ENCODE results near the gene SARDH. TPM values are rescaled to one million over a fixed set of nuclear protein-coding genes. Genes with fewer than 3 reads are reported as not detected.

Gene SARDH
- total RNA-seq, 1 donor from 2014 or later: 1.2 TPM

DNA sequence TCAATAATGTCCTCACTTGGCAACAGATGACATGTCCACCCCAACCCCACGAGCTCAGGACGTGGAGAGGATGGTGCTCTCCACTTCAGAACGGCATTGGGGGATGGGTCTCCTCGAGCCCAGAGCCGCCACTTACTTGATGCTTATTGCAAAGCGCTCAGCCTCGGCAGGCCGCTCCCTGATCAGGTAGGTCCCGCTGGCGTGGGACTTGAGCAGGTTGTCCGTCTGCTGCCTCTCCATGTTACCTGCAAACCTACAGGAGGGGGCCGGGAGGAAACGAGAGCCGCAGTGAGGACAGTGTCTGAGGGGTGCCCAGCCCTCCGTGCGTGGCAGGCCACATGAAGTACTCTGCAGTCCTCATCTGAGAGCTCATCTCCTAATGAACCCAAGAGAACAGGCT, 36.6 kb upstream of the SARDH start:
- H3K27ac Mint-ChIP-seq (ENCODE audit: unreplicated experiment): no peak overlapping the region
- H3K36me3 Mint-ChIP-seq (ENCODE audit: low read depth): peaks cover 11% of the 10 kb centered on the region
- H3K4me1 Mint-ChIP-seq (ENCODE audit: low read depth): no peaks in the 10 kb centered on the region
- H3K9me3 Mint-ChIP-seq (ENCODE audit: low read depth): no peaks in the 10 kb centered on the region
- TF ChIP-seq, protein P1, sequence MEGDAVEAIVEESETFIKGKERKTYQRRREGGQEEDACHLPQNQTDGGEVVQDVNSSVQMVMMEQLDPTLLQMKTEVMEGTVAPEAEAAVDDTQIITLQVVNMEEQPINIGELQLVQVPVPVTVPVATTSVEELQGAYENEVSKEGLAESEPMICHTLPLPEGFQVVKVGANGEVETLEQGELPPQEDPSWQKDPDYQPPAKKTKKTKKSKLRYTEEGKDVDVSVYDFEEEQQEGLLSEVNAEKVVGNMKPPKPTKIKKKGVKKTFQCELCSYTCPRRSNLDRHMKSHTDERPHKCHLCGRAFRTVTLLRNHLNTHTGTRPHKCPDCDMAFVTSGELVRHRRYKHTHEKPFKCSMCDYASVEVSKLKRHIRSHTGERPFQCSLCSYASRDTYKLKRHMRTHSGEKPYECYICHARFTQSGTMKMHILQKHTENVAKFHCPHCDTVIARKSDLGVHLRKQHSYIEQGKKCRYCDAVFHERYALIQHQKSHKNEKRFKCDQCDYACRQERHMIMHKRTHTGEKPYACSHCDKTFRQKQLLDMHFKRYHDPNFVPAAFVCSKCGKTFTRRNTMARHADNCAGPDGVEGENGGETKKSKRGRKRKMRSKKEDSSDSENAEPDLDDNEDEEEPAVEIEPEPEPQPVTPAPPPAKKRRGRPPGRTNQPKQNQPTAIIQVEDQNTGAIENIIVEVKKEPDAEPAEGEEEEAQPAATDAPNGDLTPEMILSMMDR (IDR thresholded peaks at IDR 0.05): no peak
- H3K27me3 Mint-ChIP-seq (ENCODE audit: low read depth): no peaks in the 10 kb centered on the region
- no peak overlapping the region for H3K4me3 Mint-ChIP-seq (ENCODE audit: unreplicated experiment)
- peak; percentile 73 for DNase-seq (ENCODE audit: low spot score)

DNA sequence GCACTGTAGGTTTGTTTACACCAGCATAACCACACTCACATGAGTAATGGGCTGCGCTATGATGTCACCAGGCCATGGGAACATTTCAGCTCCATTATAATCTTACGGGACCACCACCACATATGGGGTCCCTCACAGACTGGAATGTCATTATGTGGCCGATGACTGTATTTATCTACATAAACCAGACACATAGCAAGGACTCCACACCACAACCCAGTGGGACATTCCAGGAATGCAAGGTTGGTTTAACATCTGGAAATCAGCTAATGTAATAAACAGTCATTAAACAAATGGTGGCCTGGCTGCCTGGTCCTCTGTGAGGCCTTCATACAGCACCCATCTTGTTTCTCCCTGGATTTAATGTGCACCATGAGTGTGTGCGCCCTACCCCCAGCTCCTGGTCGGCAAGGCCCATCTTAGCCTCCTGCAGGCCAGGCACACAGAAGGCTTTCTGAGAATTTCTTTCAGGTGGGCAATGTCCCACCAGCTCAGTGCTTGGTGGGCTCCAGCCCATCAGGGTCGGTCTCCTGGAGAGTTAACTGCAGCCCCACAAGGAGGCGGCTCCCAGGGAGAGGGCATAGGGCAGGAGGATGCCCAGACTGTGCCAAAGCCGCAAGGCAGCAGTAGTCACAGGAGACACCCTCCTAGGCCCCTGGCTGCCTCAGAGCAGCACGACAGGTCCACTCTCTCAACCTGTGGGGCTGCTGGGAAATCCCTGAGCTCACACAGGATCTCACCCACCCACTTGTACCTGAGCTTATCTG, 35.9 kb upstream of the SARDH start:
- TF ChIP-seq, protein P1 (IDR thresholded peaks at IDR 0.05): no peak
- DNase-seq (ENCODE audit: low spot score): peak; percentile 79
- H3K4me3 Mint-ChIP-seq (ENCODE audit: unreplicated experiment): no peak overlapping the region

DNA sequence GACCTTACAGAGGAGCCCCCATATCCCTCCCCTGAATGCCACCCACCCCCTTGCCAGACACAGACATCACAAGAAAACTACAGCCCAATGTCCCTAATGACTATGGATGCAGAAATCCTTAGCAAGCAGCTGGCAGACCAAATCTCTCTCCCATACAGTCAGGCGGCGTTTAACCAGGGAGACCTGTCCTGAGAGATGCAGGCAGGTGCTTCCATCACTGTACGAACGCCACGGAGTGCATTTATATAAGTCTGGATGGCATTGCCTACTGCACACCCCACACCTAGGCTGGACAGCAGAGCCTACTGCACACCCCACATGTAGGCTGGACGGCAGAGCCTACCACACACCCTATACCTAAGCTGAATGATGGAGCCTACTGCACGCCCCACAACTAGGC, 34.4 kb upstream of the SARDH start:
- DNase-seq (ENCODE audit: low spot score): no peak
- peaks cover 1% of the 10 kb centered on the region for H3K9me3 Mint-ChIP-seq (ENCODE audit: low read depth)

More for the DNA sequence above, 35.9 kb upstream of the SARDH start:
- no peaks in the 10 kb centered on the region for H3K4me1 Mint-ChIP-seq (ENCODE audit: low read depth)
- H3K27ac Mint-ChIP-seq (ENCODE audit: unreplicated experiment): no peak overlapping the region
- peaks cover 11% of the 10 kb centered on the region for H3K36me3 Mint-ChIP-seq (ENCODE audit: low read depth)
- H3K9me3 Mint-ChIP-seq (ENCODE audit: low read depth): no peaks in the 10 kb centered on the region
- no peaks in the 10 kb centered on the region for H3K27me3 Mint-ChIP-seq (ENCODE audit: low read depth)

DNA sequence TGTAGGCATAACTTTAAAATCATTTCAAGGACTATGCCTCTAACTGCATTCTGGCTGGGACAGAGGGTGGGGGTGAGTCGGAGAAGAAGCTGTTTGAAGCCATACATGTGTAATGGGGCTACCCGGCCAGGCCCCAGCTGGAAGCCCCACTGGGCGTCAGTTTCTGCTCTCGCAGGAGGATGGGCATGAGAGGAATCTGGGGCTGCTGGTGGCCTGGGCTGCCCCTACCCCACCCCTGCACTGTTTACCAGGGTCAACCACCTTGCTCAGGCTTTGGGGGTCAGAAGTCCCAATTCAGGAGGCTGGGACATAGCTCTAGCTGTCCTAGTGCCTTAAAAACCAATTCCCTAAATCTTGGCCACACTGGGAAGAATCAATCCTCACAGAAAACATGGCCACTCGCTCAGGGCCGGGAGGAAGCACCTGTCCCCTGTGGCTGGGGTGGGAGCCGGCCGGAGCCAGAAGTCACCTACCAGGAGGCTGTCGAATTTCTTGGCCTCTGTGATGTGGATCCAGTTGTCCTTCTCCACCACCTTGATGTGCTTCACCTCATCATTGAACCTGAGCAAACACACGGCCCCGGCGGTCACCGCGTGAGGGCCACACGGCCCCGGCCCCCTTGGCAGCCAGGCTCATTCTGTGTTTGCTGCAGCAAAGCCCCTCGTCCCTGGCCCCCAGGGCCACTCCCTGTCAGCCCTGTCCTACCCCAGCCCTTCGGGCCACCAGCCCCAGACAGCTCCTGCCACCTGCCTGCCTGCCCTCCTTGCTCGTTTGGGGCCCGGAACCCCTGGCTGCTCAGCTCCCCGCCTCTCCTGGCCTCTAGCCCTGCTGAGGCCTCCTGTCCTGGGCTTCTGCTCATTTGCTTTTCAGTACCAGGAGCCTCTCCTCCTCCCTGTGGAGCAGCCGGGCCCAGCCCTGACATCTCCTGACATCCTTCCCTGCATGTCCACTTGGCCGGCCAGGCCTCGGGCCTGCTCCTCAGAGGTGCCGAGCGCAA, 33.6 kb upstream of the SARDH start:
- H3K4me3 Mint-ChIP-seq (ENCODE audit: unreplicated experiment): no peak overlapping the region
- H3K27ac Mint-ChIP-seq (ENCODE audit: unreplicated experiment): no peak overlapping the region

More for the DNA sequence above, 34.4 kb upstream of the SARDH start:
- H3K4me3 Mint-ChIP-seq (ENCODE audit: unreplicated experiment): no peak overlapping the region
- no peak overlapping the region for H3K27ac Mint-ChIP-seq (ENCODE audit: unreplicated experiment)
- no peaks in the 10 kb centered on the region for H3K4me1 Mint-ChIP-seq (ENCODE audit: low read depth)
- TF ChIP-seq, protein P1 (IDR thresholded peaks at IDR 0.05): no peak
- peaks cover 17% of the 10 kb centered on the region for H3K36me3 Mint-ChIP-seq (ENCODE audit: low read depth)
- H3K27me3 Mint-ChIP-seq (ENCODE audit: low read depth): no peaks in the 10 kb centered on the region

More for the DNA sequence above, 33.6 kb upstream of the SARDH start:
- peaks cover 4% of the 10 kb centered on the region for H3K9me3 Mint-ChIP-seq (ENCODE audit: low read depth)
- TF ChIP-seq, protein P1 (IDR thresholded peaks at IDR 0.05): no peak
- H3K4me1 Mint-ChIP-seq (ENCODE audit: low read depth): no peaks in the 10 kb centered on the region
- H3K36me3 Mint-ChIP-seq (ENCODE audit: low read depth): peaks cover 22% of the 10 kb centered on the region
- DNase-seq (ENCODE audit: low spot score): no peak
- H3K27me3 Mint-ChIP-seq (ENCODE audit: low read depth): no peaks in the 10 kb centered on the region

Measured in chondrocyte (in vitro differentiated cells).